Naive B cell (primary cell): ENCODE results near the gene HECTD4. TPM values are rescaled to one million over a fixed set of nuclear protein-coding genes. Genes with fewer than 3 reads are reported as not detected.

Experiments
- ATAC-seq, 2 donors: fragments of 150-1000 bp; cut with Tn5 transposase; 2 replicates each; pipeline ENCODE4 v1.10.0; 2021; ENCODE audit warnings: low read depth in 2 of 2, mild to moderate bottlenecking in 2 of 2, moderate library complexity in 2 of 2
- DNase-seq: peaks from one replicate; pipeline ENCODE4 v3.0.0; 2022
- H3K27ac Mint-ChIP-seq, 6 donors: one replicate each; pipeline ENCODE4 v1.8.0; 2020 to 2022; ENCODE audit warnings: mild to moderate bottlenecking in 6 of 6, mixed read lengths in 6 of 6, moderate library complexity in 5 of 6, inconsistent platforms in 2 of 6
- H3K27me3 Mint-ChIP-seq, 3 donors: one replicate each; pipeline ENCODE4 v1.8.0; 2021 to 2022; ENCODE audit warnings: mixed read lengths in 3 of 3, mild to moderate bottlenecking in 1 of 3
- H3K36me3 Mint-ChIP-seq, 2 donors: one replicate each; pipeline ENCODE4 v1.8.0; 2020 to 2022; ENCODE audit warnings: mixed read lengths in 2 of 2, inconsistent platforms in 1 of 2, mild to moderate bottlenecking in 1 of 2
- H3K4me1 Mint-ChIP-seq, 3 donors: one replicate each; pipeline ENCODE4 v1.8.0; 2020 to 2022; ENCODE audit warnings: mixed read lengths in 3 of 3, inconsistent platforms in 1 of 3, mild to moderate bottlenecking in 1 of 3, moderate library complexity in 1 of 3
- H3K4me3 Mint-ChIP-seq, 8 donors: one replicate each; pipeline ENCODE4 v1.8.0; 2020 to 2022; ENCODE audit warnings: mild to moderate bottlenecking in 8 of 8, mixed read lengths in 8 of 8, moderate library complexity in 8 of 8, inconsistent platforms in 2 of 8
- H3K9me3 Mint-ChIP-seq, 7 donors: one replicate each; pipeline ENCODE4 v1.8.0; 2020 to 2022; ENCODE audit warnings: mixed read lengths in 7 of 7, mild to moderate bottlenecking in 5 of 7, inconsistent platforms in 2 of 7, moderate library complexity in 1 of 7
- polyA plus RNA-seq, 6 donors: library from polyadenylated mRNA; unstranded; fragments of 300-500 nt; fragmentation: Illumina TruSeq; gene quantifications; one replicate each; pipeline ENCODE4 v1.2.3, GENCODE V29; 2021; ENCODE audit warnings: low read depth in 6 of 6

HECTD4 gene, protein sequence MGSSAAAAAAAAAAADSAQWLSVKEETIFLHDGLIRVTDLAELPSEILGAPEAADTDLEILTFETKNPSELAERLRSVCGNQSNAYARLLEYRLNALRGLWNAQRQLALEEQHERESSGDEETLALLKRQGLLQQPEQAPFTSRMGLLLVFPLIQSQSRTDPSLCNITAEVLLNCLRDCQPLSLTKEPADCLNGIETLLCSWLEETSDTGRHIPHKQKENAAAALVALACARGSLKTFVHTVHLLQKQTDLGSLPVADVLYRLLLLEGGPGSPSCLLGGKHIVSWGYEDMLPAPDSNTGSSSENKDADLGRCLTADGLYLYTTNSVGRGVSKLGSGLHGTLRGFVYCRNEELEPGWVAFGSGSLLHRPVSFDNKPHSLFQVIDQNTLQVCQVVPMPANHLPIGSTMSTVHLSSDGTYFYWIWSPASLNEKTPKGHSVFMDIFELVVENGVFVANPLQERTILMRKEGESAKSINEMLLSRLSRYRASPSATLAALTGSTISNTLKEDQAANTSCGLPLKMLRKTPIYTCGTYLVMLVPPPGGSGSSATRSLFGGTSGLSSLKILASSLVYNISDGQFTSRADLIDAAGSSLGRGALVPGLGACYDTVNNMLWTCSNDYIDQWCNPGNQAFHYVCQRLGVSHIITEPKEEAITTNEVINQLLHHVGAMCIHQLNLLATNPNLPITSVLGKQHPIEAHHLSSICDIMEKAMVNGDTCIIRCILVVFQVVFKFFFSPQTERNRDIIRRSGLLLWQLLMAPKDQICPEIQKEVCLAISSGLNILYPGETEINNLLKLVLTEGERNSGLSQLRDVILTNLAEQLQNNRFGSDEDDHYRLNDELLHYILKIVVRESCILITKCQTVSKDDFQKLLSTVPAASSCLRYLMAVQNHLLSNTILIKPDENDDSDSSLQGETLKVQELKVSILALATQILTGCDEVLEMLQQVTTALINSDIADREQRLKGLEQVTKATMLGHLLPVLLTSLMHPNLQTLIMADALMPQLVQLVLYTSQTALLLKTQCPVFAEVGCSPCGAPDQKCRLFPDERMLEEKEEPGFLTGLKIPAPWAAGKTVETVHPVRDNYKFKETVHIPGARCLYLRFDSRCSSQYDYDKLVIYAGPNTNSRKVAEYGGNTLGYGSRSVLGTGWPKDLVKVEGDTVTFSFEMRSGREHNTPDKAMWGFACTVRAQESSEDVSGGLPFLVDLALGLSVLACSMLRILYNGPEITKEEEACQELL (N-terminal part only)
- polyA plus RNA-seq: 10 to 100 TPM in 1 of 6 donors, 1 to 10 TPM in 5; 6.1 to 19.1 (median 8.0) TPM

DNA sequence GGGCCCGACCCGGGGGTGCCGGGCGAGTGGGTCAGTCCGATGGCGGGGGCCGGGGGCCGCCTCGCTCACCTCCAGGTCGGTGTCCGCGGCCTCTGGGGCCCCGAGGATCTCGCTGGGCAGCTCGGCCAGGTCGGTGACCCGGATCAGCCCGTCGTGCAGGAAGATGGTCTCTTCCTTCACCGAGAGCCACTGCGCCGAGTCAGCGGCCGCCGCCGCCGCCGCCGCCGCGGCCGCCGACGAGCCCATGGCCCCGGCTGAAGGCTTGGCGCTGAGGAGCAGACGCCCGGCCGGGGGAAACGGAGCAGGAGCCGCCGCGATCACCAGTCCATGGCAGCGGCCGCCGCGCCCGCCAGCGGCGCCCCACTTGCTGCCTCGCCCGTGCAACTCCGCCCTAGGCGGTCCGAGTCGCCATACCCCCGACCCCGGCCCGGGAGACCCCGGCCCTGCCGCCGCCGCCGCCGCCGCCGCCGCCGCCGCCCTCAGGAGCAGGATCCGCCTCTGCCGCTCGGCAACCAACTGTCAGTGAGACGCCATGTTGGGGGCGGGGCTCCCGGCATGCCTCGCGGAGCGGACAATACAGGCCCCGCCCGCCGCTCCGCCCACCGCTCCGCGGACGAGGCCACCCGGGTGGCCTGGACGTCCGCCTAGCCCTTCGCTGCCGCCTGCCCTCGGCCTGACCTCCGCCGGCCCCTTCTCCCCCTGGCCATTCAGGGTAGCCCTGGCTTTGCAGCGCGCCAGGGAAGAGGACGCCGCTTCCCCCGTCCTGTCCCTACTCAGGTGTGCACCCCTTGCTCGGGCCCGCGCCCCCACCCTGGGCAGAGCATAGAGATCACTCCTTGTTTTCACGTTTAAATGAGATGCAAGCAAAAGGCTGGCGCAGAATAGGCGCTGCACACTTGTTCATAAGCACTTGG lies at the start of gene HECTD4:
Gene HECTD4, minus strand, starts transcription at position 549 of the 914 bp plus-strand sequence. Its CDS starts 303 bp downstream, at position 246.
- Mint-ChIP-seq H3K27ac (peak within 1 kb of the TSS; percentile 88 to 94 (median 93)), H3K27me3 (no peaks in the 10 kb centered on the region), H3K4me1 (peaks cover 16 to 49% (median 36%) of the 10 kb centered on the region in 3 donors), H3K36me3 (peaks cover 0 to 4% of the 10 kb centered on the region in 2 donors), H3K9me3 (peaks cover 0 to 3% (median 0%) of the 10 kb centered on the region in 7 donors), H3K4me3 (peak within 1 kb of the TSS; percentile 91 to 99 (median 95))
- DNase-seq (peak; percentile 92), ATAC-seq (peak; percentile 90 to 92)

DNA sequence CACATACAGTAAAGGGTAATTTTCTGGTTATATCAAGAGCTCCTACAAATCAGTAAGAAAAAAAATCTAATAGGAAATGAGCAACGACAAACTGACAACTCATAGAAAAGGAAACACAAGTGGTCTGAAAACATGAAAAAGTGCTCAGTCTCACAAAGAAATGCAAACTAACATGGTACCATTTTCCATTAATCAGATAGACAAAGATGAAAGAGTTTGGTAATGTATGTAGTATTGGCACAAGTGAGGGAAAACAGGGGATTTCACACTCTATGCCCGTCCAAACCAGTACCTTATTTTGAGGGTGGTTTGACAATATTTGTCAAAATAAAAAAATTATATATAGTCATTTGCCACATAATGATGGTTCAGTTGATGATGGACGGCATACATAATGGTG lies 49.7 kb upstream of the HECTD4 start:
- Mint-ChIP-seq H3K27me3 (no peaks in the 10 kb centered on the region), H3K4me1 (peaks cover 0 to 16% (median 10%) of the 10 kb centered on the region in 3 donors), H3K36me3 (no peaks in the 10 kb centered on the region), H3K9me3 (no peaks in the 10 kb centered on the region), H3K27ac (peak overlapping the region in 1 of 6 donors; percentile 17), H3K4me3 (no peak overlapping the region)
- ATAC-seq (no peak), DNase-seq (no peak)

DNA sequence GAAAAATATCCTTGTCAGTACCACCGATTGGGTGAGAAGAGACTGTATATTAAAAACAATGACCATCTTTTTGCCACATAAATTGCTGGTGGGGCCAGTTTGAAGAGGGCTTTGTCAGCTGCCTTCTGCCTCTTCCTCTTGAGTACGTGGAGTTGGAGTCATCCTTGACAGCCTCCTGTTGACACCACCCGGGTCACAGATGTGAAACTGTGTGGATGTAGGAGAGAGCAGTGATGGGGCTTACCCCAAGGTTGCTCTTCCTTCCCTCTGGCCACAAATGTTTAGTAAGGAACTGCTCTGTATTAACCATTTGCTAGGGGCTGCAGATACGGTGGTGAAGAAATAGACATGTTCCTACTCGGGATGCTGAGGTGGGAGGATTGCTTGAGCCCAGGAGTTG lies 48.7 kb upstream of the HECTD4 start:
- Mint-ChIP-seq H3K9me3 (no peaks in the 10 kb centered on the region), H3K27me3 (no peaks in the 10 kb centered on the region), H3K36me3 (no peaks in the 10 kb centered on the region), H3K4me1 (peaks cover 3 to 17% (median 10%) of the 10 kb centered on the region in 3 donors), H3K27ac (no peak overlapping the region), H3K4me3 (no peak overlapping the region)
- no peak for DNase-seq
- no peak for ATAC-seq

DNA sequence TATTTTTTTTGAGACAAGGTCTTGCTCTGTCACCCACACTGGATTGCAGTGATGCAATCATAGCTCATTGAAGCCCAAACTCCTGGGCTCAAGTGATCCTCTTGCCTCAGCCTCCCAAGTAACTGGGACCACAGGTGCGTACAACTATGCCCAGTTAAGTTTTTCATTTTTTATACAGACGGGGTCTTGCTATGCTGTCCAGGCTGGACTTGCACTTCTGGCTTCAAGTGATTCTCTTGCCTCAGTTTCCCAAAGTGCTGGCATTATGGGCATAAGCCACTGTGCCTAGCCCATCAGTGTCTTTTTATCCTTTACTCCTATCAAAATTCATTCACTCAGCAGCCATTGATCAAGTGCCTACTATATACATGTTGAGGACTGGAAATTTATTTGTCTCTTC lies 45.5 kb upstream of the HECTD4 start:
- H3K36me3 Mint-ChIP-seq: no peaks in the 10 kb centered on the region
- no peak overlapping the region for H3K4me3 Mint-ChIP-seq
- peaks cover 17 to 30% (median 19%) of the 10 kb centered on the region in 3 donors for H3K4me1 Mint-ChIP-seq
- ATAC-seq: no peak
- DNase-seq: no peak
- H3K27me3 Mint-ChIP-seq: no peaks in the 10 kb centered on the region
- H3K27ac Mint-ChIP-seq: peak overlapping the region in 1 of 6 donors; percentile 22
- no peaks in the 10 kb centered on the region for H3K9me3 Mint-ChIP-seq

DNA sequence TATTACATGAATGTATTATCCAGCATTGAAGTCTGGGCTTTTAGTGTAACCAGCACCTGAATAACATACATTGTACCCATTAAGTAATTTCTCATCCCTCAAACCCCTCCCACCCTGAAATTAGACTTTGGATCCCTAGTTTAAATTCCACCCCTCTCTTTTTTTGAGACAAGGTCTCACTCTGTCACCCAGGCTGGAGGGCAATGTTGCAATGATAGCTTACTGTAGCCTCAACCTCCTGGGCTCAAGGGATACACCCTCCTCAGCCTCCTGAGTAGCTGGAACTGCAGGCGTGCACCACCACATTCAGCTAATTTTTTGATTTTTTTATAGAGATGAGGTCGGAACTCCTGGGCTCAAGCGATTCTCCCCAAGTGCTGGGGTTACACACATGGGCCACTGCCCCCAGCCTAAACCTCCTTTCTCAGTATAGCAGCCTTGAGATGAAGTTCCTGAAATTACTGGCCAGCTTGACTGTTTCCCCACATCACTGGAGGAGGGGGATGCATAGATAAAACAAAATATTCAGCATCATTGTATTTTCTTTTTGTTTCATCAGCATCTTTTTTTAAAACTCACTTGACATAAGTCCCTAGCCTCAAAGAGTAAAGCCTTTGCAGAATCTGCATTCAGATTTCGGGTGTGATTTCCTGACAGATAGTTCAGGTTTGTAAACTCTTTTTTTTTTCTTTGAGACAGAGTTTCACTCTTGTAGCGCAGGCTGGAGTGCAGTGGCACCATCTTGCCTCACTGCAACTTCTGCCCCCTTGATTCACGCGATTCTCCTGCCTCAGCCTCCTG lies 43.6 kb upstream of the HECTD4 start:
- Mint-ChIP-seq H3K36me3 (no peaks in the 10 kb centered on the region), H3K27ac (no peak overlapping the region), H3K4me1 (peaks cover 23 to 40% (median 25%) of the 10 kb centered on the region in 3 donors), H3K9me3 (no peaks in the 10 kb centered on the region), H3K27me3 (no peaks in the 10 kb centered on the region), H3K4me3 (no peak overlapping the region)
- DNase-seq (no peak), ATAC-seq (no peak)

DNA sequence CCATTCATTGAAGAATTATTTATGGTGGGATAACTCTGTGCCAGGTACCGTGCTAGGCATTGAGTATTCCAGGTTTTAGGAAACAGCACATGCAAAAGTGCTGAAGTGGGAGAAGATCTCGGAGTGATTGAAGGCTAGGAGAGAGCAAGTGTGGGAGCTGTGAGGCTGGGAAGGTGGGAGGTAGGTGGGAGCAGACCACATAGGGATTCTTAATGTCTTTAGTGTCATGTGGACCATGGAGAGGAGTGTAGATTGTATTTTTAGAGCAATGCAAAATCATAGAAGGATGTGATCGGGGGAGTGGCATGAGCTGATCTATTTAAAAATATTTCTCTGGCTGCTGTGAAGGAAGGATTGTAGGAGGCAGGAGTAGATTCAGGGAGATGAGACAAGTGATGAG lies 41.9 kb upstream of the HECTD4 start:
- H3K27ac Mint-ChIP-seq: peak overlapping the region in 3 of 6 donors; percentile 7 to 61 (median 44)
- ATAC-seq (no peak), DNase-seq (no peak)
- no peaks in the 10 kb centered on the region for H3K27me3 Mint-ChIP-seq
- H3K36me3 Mint-ChIP-seq: no peaks in the 10 kb centered on the region
- peaks cover 36 to 56% (median 38%) of the 10 kb centered on the region in 3 donors for H3K4me1 Mint-ChIP-seq
- no peak overlapping the region for H3K4me3 Mint-ChIP-seq
- H3K9me3 Mint-ChIP-seq: no peaks in the 10 kb centered on the region

DNA sequence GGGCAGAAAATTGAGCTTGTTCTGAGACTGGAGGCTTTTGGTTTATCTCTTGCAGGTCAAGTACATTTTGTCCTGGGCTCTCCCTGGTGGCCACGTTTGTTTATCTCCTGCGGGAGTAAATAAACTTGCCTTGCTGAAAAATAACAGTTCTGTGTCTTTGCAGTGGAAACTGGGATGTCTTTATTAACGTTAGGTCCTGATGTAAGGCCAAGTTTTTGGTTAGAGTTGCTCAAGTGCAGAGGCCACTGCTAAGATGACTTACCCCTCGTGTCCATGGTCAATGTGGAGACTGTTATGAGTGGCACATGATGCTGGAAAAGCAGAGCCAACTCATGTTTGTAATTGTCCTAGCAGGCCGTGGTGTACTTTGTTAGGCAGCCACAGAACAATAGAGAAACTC lies 40.3 kb upstream of the HECTD4 start:
- no peak overlapping the region for H3K27ac Mint-ChIP-seq
- no peak for DNase-seq
- H3K36me3 Mint-ChIP-seq: no peaks in the 10 kb centered on the region
- peaks cover 40 to 59% (median 45%) of the 10 kb centered on the region in 3 donors for H3K4me1 Mint-ChIP-seq
- no peaks in the 10 kb centered on the region for H3K27me3 Mint-ChIP-seq
- H3K9me3 Mint-ChIP-seq: no peaks in the 10 kb centered on the region
- H3K4me3 Mint-ChIP-seq: peak overlapping the region in 1 of 8 donors; percentile 70
- ATAC-seq: no peak

DNA sequence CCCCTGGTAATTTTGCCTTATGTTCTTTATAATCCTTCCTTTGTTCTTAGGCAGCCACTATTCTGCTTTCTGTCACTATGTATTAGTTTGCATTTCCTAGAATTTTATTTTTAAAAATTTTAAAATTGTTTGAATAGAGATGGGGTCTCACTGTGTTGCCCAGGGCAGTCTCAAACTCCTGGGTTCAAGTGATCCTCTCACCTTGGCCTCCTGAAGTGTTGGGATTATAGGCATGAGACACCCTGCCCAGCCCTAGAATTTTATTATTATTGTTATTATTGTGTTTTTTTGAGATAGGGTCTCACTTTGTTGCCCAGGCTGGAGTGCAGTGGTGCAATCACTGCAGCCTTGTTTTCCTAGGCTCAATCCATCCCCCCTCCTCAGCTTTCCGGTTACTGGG lies 39.1 kb upstream of the HECTD4 start:
- H3K9me3 Mint-ChIP-seq: no peaks in the 10 kb centered on the region
- no peaks in the 10 kb centered on the region for H3K36me3 Mint-ChIP-seq
- no peak for DNase-seq
- peaks cover 37 to 69% (median 45%) of the 10 kb centered on the region in 3 donors for H3K4me1 Mint-ChIP-seq
- no peak for ATAC-seq
- no peaks in the 10 kb centered on the region for H3K27me3 Mint-ChIP-seq
- H3K27ac Mint-ChIP-seq: no peak overlapping the region
- peak overlapping the region in 3 of 8 donors; percentile 88 to 95 (median 93) for H3K4me3 Mint-ChIP-seq

DNA sequence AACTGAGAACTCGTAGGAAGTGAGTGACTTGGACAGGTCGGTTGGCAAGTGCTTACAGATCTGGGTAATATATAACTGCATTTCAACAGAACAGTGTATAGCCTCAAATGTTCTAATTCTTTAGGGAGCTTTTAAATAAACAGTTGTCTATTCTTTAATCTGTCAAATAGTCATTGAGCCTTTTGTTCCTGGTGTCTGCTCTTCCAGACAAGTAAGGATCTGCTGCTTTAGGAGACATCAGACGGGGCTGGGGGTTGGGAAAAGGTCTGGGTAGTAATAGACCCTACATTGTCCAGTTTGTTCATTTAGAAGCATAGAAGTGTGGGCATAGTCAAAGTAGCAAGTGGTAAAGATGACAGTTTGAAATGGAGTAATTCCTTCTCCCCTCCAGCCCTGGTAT lies 38.5 kb upstream of the HECTD4 start:
- no peak for ATAC-seq
- peaks cover 37 to 66% (median 45%) of the 10 kb centered on the region in 3 donors for H3K4me1 Mint-ChIP-seq
- H3K9me3 Mint-ChIP-seq: no peaks in the 10 kb centered on the region
- H3K36me3 Mint-ChIP-seq: no peaks in the 10 kb centered on the region
- peak overlapping the region in 7 of 8 donors; percentile 18 to 100 (median 88) for H3K4me3 Mint-ChIP-seq
- no peaks in the 10 kb centered on the region for H3K27me3 Mint-ChIP-seq
- DNase-seq: no peak
- H3K27ac Mint-ChIP-seq: peak overlapping the region in 3 of 6 donors; percentile 27 to 82 (median 49)

DNA sequence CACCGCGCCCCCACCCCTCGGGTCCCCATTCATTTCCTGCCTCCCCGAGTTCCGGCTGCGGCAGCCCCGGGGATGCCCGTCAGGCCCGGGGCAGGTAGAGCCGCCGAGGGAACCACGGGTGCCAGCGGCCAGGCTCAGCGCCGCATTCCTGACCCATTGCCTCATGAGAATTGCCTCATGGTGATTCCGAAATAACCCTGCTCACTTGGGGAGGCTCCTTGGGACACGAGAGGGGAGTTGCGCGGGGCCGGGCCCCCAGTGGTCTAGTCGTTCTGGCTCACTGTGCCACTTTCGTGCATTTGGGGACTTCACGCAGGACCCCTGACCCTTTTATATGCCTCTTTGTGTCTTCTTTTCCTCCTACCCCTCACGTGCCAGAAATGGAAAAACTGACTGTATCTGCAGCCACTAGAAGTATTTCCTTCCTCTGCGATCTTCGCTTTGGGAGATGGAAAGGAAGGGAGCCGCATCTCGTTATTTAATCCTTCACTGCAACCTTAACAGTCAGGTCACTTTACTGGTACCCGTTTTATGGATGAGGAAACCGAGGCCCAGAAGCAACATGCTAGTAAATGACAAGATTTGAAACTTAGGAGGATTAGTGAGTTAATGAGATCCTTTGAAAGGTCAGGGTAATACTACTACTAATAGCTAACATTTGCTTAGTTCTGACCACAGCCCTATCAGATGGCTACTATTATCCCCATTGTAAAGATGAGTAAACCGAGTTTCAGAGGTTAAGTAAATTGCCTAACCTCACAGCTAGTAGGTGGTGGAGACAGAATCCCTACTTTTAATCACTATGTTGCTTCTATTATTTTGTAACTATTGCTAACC lies 37.3 kb upstream of the HECTD4 start:
- no peaks in the 10 kb centered on the region for H3K36me3 Mint-ChIP-seq
- H3K9me3 Mint-ChIP-seq: no peaks in the 10 kb centered on the region
- H3K27me3 Mint-ChIP-seq: no peaks in the 10 kb centered on the region
- ATAC-seq: peak; percentile 52 to 61
- peak overlapping the region; percentile 87 to 100 (median 92) for H3K4me3 Mint-ChIP-seq
- no peak for DNase-seq
- H3K4me1 Mint-ChIP-seq: peaks cover 37 to 59% (median 45%) of the 10 kb centered on the region in 3 donors
- peak overlapping the region; percentile 93 to 99 (median 96) for H3K27ac Mint-ChIP-seq
